Left ventricle myocardium superior (tissue), 1 donor: ENCODE results near the gene ZRANB3. TPM values are rescaled to one million over a fixed set of nuclear protein-coding genes. Genes with fewer than 3 reads are reported as not detected.

Experiments
- ATAC-seq: fragments of 200-7000 bp; cut with Tn5 transposase; one replicate; pipeline ENCODE4 v1.9.1; 2020; ENCODE audit warnings: mild to moderate bottlenecking, moderate library complexity
- DNase-seq: peaks from one replicate; pipeline ENCODE4 v3.0.0-alpha.2; 2020
- intact Hi-C: fragments of 100-400 bp; cut with micrococcal nuclease; formaldehyde crosslinking; loops from one replicate; pipeline ENCODE4 v1.11.0; 2022
- total RNA-seq: library from RNA; stranded (reverse); fragmentation: NEBNext Ultra II Directional; extraction: Animal tissue kit (Norgen Biotek cat#: 25700); gene quantifications from one replicate; pipeline ENCODE4 v1.2.1, GENCODE V29; 2021
- donor health status: DM: no; HTN: yes; CAD: no; lungs with severe emphysema.

The ZRANB3 gene
- total RNA-seq, 1 donor from 2014 or later = 2.7 TPM

DNA sequence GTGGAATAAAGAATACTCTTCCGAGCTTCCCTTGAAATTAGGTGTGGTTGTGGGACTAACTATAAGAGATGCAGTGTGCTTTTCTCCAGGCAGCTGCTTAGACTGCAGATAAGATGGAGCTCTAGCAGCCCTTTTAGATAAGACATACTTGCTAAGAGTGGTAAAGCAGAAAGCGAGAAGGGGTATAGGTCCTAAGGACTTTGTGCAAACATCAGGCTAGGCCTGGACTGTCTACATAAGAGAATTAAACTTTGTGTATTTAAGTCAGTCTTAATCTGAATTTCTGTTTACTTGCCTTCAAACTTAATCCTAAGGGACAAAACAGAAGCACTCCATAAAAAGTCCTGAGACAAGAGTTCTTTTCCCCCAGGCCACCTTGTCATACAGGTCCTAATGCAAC lies 260.0 kb downstream of the ZRANB3 start:
- intact Hi-C loops = no loop called here
- ATAC-seq (no peak), DNase-seq (no peak)

DNA sequence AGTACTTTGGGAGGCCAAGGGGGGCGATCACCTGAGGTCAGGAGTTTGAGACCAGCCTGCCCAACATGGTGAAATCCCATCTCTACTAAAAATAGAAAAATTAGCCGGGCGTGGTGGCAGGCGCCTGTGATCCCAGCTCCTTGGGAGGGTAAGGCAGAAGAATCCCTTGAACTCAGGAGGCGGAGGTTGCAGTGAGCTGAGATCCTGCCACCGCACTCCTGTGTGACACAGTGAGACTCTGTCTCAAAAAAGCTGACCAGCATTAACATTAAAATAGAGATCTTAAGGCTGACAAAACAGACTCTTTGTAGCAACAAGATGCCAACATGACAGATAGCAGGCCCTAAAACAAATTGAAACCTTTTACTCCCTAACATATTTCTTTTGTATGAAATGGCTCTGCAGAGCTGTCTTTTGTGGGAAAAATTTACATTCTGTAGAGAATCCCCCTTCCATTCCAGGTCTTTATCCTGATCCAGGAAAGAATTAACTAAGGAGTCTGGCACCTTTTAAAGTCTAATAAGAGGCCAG lies 265.0 kb downstream of the ZRANB3 start:
- DNase-seq = no peak
- intact Hi-C loops = no loop called here
- no peak for ATAC-seq

DNA sequence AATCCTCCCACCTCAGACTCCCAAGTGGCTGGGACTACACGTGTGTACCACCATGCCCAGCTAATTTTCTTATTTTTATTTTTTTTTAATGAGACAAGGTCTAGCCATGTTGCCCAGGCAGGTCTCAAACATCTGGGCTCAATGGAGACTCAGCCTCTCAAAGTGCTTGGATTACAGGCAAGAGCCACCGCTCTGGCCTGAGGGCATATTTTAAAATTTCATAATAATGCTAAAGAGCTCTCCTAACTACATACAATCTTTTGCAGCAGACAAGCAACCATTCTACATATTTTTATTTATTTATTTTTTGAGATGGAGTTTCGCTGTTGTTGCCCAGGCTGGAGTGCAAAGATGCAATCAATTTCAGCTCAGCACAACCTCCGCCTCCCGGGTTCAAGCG lies 271.9 kb downstream of the ZRANB3 start:
- DNase-seq (no peak), ATAC-seq (no peak)
- intact Hi-C loops = no loop called here

DNA sequence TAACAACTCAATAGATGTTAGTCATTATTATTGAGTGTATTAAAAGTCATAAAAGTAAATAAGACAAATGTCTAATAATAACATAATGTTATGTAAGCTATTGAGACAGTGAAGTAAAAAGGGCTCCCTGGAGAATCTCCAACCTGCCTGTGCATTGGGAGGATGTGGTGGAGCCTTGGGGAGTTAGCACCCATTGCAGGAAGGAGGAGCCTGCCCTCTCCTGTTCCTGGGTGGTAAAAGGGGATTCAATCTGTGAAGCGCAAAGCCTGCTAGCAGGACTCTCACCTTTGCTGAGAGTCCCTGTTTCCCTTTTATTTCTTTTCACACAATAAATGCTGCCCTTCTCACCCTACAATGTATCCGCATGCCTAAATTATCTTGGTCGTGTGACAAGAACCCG lies 272.8 kb downstream of the ZRANB3 start:
- intact Hi-C loops = no loop called here
- DNase-seq = no peak
- no peak for ATAC-seq

DNA sequence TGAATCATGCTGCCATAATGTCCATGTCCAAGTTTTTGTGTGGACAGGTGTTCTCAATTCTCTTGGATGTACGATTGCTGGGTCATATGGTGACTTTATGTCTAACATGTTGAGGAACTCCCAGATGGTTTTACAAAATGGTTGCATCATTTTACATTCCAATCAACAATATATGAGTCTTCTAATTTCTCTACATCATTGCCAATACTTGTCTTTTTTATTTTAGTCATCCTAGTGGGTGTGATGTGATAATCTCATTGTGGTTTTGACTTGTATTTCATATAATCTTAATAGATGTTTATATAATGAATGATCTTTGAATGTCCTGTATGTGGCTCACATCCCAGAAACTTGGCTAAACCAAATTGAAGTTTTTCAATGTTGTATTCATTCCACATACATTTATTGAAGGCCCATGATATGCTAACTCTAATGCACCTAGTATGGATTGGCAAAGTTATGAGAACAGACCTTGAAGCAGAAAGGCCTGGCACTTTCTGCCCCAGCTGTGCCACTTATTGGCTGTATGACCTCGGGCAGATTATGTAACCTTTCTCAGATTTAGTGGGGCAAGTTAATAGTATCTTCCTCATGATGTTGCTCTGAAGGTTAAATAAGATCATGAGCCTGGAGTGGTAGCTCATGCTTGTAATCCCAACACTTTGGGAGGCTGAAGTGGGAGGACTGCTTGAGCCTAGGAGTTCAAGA lies 273.5 kb downstream of the ZRANB3 start:
- no peak for DNase-seq
- intact Hi-C loops = no loop called here
- ATAC-seq = no peak

DNA sequence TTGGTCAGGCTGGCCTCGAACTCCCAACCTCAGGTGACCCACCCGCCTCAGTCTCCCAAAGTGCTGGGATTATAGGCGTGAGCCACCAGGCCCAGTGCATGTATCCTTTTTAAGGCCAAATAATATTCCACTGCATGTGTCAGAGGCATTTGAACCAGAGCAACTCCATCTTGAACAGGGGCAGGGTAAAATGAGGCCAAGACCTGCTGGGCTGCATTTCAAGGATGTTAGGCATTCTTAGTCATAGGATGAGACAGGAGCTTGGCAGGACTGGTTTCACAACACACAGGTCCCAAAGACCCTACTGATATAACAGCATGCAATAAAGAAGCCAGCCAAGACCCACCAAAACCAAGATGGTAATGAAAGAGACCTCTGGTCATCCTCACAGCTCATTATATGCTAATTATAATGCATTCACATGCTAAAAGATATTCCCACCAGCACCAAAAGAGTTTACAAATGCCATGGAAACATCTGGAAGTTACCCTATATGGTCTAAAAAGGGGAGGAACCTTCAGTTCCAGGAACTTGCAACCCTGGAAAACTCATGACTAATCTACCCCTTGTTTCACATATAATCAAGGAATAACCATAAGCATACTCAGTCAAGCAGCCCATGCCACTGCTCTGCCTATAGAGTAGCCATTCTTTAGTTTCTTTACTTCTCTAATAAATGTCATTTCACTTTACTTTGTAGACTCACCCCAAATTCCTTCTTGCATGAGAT lies 274.3 kb downstream of the ZRANB3 start:
- no peak for ATAC-seq
- DNase-seq = no peak
- intact Hi-C loops = no loop called here

DNA sequence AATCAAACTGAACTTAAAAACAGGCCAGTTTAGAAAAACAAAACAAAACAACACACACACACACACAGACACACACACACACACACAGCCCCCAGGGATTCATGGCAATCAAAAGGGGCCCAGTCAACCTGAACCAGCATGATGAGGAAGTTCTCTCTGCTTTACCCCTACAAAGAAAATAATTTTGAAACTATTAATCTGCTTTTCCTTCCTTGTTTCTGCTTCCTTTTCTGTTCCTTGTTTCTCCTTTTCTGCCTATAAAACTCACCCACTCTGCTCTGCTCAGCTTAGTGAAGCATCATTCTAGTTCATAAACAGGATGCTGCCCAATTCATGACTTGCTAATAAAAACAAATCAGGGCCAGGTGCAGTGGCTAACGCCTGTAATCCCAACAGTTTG lies 275.8 kb downstream of the ZRANB3 start:
- intact Hi-C loops = no loop called here
- DNase-seq = no peak
- no peak for ATAC-seq

DNA sequence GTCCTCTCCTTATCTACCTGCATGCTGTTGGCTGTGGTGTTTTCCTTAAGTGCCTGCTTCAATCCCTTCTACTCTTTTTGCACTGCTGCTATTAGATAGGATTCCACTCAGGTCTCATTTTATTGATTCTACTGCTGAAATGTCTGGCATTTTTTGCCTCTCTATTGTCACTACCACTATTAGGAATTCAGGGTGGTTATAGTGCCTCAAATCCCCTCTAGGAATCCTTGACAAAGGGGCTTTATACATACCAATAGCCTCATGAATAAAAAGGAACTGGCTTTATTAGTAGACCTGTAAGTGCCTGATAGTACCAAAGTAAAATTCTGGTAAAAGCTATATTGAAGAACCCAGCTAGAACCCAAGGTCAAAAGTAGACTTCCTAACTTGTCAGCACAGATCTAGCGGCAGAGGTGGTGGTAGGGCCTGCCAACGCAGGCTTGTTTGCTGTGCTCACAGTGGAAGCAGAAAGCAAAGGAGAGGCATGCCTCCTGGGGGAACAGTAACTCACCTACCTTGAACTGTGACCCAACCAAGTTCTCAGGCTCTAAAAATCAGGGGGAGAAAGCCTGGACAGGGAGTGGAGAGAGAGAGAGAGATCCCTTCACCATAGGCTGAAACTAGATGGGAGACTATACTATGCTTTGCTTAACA lies 278.1 kb downstream of the ZRANB3 start:
- ATAC-seq (no peak), DNase-seq (no peak)
- intact Hi-C loops = no loop called here

DNA sequence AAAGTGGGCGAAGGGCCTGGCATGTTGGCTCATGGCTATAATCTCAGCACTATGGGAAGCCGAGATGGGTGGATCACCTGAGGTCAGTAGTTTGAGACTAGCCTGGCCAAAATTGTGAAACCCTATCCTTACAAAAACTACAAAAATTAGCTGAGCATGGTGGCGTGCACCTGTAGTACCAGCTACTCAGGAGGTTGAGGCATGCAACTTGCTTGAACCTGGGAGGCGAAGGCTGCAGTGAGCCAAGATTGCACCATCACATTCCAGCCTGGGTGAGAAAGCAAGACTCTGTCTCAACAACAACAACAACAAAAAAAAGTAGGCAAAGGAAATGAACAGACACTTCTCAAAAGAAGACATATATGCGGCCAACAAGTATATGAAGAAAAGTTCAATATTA lies 282.4 kb downstream of the ZRANB3 start:
- intact Hi-C loops = no loop called here
- ATAC-seq = no peak
- DNase-seq = no peak

DNA sequence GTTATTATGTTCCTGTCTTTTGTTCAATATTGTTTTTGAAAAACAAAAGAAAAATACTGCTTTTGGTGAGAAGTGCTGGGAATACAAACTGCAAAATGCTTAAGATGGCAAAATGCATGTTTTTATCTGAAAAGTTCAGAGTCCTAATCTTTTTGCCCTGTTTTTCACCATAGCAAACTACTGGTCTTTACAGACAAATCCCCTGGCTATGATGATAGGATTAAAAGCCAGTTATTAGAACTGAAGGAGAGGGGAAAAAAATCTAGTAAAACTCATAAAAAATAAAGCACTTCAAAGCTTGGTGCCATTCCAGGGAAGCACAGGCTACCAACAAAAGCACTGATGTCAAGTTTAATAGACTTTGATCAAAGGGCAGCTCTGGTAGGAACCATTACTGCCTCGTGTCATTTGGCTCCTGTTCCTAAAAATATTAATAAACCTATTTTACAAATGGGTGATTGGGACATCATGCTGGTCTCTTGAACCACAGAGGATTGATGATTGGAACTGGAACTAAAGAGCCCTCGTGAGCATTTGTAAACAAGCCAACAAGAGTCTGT lies 284.2 kb downstream of the ZRANB3 start:
- DNase-seq = no peak
- intact Hi-C loops = no loop called here
- no peak for ATAC-seq

DNA sequence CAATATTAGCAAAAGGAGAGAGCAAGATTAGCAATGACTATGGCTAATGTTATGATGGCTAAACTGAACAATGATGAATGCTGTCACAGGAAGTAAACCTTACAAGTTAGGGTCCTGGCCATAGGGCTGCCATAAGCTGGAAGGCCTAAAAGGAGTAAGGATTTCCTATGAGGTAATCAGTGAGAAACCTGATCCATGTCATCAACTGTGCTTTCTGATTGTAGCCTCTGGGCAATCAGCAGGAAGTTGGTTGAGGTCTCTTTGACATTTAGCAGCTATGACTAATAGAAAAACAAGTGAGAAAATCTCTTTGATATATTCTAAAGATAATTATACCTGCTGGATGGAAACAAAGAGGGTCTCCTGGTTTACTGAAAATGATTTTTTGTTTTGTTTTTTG lies 285.9 kb downstream of the ZRANB3 start:
- DNase-seq (no peak), ATAC-seq (no peak)
- intact Hi-C loops = no loop called here

DNA sequence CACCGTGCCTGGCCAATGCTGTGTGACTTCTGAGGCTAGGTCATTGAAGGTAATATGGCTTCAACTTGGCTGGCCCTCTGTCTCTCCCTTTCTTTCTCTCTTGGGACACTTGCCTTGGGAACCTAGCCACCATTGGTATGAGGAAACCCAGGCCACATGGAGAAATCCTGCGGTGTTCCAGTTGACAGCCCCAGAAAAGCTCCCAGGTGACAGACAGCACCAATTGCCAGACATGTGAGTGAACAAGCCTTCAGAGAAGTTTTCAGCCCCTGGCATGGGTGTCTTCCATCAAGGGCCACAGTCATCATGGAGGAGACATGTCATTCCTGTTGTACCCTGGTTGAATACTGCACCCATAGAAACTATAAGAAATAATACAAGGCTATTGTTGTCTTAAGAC lies 292.4 kb downstream of the ZRANB3 start:
- intact Hi-C loops = no loop called here
- DNase-seq = no peak
- no peak for ATAC-seq

DNA sequence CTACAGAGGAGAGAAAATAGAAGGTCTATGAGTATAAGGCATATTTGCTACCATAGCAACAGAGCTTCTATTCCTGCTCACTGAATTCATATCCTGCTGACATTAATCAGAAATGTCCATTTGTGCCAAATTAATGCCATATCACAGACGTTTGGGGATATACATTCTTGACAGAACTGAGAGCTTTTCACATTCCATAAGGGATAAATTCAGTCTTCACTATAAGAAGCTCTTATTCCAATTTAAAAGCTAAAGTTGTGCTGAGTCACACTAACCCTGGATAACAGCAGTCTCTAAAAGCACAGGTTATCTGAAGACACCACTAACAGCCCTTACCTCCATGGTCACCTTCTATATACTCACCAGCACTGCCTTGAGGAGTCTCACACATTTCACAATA lies 300.9 kb downstream of the ZRANB3 start:
- intact Hi-C loops = no loop called here
- no peak for DNase-seq
- no peak for ATAC-seq

DNA sequence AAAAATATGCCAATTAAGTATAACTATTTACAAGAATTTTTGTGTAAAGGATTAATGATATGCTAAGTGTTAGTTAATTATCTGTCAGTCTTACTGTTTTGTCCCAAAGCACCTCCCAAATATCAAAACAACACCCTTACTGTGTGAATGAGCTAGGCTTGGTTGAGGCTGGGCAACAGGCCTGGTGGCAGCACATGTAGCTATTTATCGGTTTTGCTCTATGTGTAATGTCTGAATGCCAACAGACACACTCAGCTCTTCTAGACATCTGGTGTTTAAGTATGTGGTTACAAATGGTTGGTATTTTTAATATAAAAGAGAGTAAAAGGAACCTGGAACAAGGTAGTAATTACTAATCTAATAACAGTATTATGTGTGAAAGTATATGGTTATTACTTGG lies 303.6 kb downstream of the ZRANB3 start:
- intact Hi-C loops = no loop called here
- DNase-seq (no peak), ATAC-seq (no peak)

DNA sequence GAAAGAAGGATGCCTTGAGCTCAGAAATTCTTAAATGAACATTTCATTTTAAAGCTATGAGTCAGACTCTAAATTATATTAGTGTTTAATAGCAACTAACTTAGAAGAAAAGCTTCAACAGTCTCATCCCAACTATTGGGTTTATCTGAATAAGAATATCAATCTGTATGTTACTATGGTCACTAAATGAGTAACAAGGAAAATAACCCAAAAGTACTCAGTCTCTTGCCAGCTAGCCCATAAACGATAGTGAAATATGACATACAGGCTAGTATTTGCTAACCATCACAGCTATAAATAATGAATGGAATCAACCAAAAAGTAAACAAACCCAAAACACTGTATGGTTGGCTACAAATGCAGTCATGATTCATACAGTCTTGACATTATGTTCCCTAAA lies 304.1 kb downstream of the ZRANB3 start:
- intact Hi-C loops = no loop called here
- no peak for ATAC-seq

DNA sequence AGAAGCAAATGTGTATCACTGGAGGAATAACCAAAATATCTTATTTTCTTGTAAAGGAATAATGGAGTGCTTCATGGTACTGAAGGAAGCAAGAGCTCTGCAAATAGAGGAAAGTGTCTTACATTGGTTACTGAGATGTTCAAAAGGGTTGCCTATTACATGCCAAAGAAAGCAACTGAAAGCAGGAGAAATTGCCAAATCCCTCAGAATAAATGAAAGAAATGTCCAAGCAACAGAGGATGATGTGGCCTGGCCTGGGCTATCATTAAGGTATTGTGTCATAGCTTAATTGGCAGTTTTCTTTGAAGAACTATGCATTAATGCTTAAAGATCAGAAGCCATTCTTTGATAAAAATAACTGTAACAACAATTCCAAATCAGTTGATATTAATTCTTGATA lies 305.2 kb downstream of the ZRANB3 start:
- intact Hi-C loops = no loop called here
- ATAC-seq (no peak), DNase-seq (no peak)

More for the DNA sequence above, 304.1 kb downstream of the ZRANB3 start:
- DNase-seq = no peak

DNA sequence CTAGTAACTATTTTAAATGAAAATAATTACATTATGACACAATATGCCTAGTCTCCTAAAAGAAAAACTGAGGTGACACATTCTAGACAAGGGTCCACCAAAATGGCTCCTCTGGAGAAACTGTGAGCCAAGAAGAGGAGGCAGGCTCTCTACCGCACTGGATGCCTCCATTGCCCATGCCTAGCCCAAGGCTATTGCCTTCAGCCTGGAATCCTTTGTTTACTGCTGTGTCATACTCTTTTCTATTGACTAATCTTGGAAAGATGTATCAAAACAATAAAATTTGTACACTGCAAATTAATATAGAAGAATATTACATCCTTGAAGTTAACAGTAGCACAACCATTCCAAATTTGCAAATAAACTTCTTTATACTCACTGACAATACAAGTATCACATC lies 311.8 kb downstream of the ZRANB3 start:
- ATAC-seq = no peak
- no peak for DNase-seq
- intact Hi-C loops = no loop called here

DNA sequence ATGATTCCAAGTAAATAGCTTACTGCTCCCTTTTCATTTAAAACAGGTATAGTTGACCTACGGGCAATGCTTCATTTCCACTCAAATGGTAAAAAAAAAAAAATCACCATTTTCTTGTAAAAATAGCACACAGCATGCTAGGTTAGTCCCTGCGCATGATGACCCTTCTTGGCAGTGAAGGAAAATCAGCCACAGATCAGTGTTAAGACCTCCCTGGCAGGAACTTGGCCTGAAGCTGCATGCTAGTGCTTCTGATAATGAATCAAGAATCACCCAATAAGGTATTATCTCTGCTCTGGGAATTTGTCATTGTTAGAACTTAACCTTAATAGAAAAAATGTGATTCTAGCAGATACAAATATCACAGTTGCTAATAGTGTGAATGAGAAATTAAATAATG lies 312.6 kb downstream of the ZRANB3 start:
- ATAC-seq (no peak), DNase-seq (no peak)
- intact Hi-C loops = no loop called here

DNA sequence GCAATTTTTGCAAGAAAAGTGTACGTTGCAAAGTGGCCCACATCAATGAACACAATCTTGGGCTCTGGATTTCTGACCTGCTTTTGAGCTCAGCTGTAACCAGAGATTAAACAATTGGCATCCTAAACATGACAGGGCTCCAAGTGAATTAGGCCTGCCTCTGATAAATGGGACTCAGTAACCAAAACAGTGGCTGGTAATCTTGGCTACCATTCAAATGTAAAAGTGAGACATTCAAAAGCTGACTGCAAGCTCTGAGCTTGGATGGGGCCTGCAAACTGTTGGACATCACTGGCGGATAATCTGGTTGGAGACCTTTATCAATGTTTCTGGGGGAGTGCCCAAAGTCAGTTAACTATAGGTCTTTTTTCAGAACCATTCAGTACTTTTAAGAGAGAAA lies 318.3 kb downstream of the ZRANB3 start:
- intact Hi-C loops = no loop called here
- peak; percentile 93 for ATAC-seq
- no peak for DNase-seq

DNA sequence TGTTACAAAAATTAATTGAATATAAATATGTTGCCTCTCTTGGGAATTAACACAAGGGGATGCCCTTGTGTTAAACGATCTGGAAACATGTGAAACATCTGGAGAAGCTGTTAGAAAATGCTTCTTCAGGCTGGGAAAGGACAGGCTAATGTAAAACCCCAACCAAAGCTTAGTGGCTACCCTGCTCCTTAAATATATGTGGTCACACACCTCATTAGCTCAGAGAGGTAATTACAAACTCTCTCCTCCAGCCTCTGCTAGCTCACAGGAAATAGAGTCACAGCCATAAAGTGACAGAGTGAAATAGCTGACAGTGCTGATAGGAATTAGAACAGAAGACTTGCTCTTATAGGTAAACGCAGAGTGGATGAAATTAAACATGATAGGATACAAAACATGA lies 323.0 kb downstream of the ZRANB3 start:
- no peak for DNase-seq
- ATAC-seq = no peak
- intact Hi-C loops = no loop called here
